SH-SY5Y (cell line): ENCODE data around the gene BAIAP2.

ENCODE experiments used
- GATA2 ChIP-seq: IDR thresholded peaks from 2 replicates; pipeline ENCODE4 v1.6.1; 2011; ENCODE audit warnings: mild to moderate bottlenecking, low read depth, low read length
- GATA3 ChIP-seq: IDR thresholded peaks from 2 replicates; pipeline ENCODE4 v1.6.1; 2011; ENCODE audit warnings: low read depth, mild to moderate bottlenecking, low read length, moderate library complexity

- TF ChIP-seq GATA2 = no peak
- no peak for TF ChIP-seq GATA3
Measured at GRCh38 chr17:81003711-81004475, 31.1 kb upstream of the BAIAP2 start.
